Liver (tissue), 9 donors: ENCODE data around the gene HPN. TPM values are rescaled to one million over a fixed set of nuclear protein-coding genes. Genes with fewer than 3 reads are reported as not detected.
"Not testable (repeated sequence)": the region's sequence is repeated elsewhere in the genome, so short reads cannot be mapped to it uniquely, and the experiment has no call there.

ENCODE experiments used
- DNase-seq: peaks from one replicate; pipeline ENCODE4 v3.0.0-alpha.2; 2017; ENCODE audit warnings: low spot score
- H3K27ac ChIP-seq, 2 donors: one replicate each; pipeline ENCODE4 v1.7.0; 2013; ENCODE audit warnings: inconsistent platforms in 2 of 2, low read length in 2 of 2, control low read depth in 1 of 2, low read depth in 1 of 2, mild to moderate bottlenecking in 1 of 2
- H3K27me3 ChIP-seq, 4 donors: one replicate each; pipeline versions ENCODE4 v1.6.1 to v1.7.0; 2013; ENCODE audit warnings: low read length in 3 of 4, inconsistent platforms in 1 of 4, mild to moderate bottlenecking in 1 of 4, moderate library complexity in 1 of 4; ENCODE audit not compliant: control insufficient read depth in 4 of 4, insufficient read depth in 4 of 4
- H3K36me3 ChIP-seq, 4 donors: one replicate each; pipeline versions ENCODE4 v1.6.1 to v1.7.0; 2013; ENCODE audit warnings: low read length in 3 of 4, mild to moderate bottlenecking in 3 of 4, low read depth in 1 of 4, moderate library complexity in 1 of 4; ENCODE audit not compliant: control insufficient read depth in 4 of 4, insufficient read depth in 3 of 4
- H3K4me1 ChIP-seq, 4 donors: one replicate each; pipeline versions ENCODE4 v1.6.1 to v1.7.0; 2013; ENCODE audit warnings: low read length in 3 of 4, mild to moderate bottlenecking in 3 of 4, moderate library complexity in 1 of 4; ENCODE audit not compliant: control insufficient read depth in 4 of 4, insufficient read depth in 4 of 4
- H3K4me3 ChIP-seq, 3 donors: one replicate each; pipeline versions ENCODE4 v1.6.1 to v1.7.0; 2013; ENCODE audit warnings: low read length in 3 of 3, control low read depth in 1 of 3, low read depth in 1 of 3, mild to moderate bottlenecking in 1 of 3
- H3K9ac ChIP-seq, 2 donors: one replicate each; pipeline ENCODE4 v1.7.0; 2013; ENCODE audit warnings: low read length in 2 of 2, mild to moderate bottlenecking in 2 of 2, moderate library complexity in 2 of 2, control low read depth in 1 of 2, low read depth in 1 of 2
- H3K9me3 ChIP-seq, 4 donors: one replicate each; pipeline versions ENCODE4 v1.6.1 to v1.7.0; 2013; ENCODE audit warnings: low read length in 3 of 4; ENCODE audit not compliant: control insufficient read depth in 4 of 4
- EGR1 ChIP-seq, 2 donors: IDR thresholded peaks; 2 replicates each; pipeline ENCODE4 v1.6.1; 2016 to 2018; ENCODE audit warnings: antibody characterized with exemption in 2 of 2, low read depth in 2 of 2
- FOXA1 ChIP-seq: IDR thresholded peaks from 2 replicates; pipeline ENCODE4 v1.6.1; 2016; ENCODE audit warnings: antibody characterized with exemption
- FOXA2 ChIP-seq: IDR thresholded peaks from 2 replicates; pipeline ENCODE4 v1.6.1; 2016; ENCODE audit warnings: antibody characterized with exemption
- HNF4G ChIP-seq: IDR thresholded peaks from 2 replicates; pipeline ENCODE4 v1.6.1; 2016; ENCODE audit warnings: antibody characterized with exemption
- NR2F2 ChIP-seq: IDR thresholded peaks from 2 replicates; pipeline ENCODE4 v1.6.1; 2016; ENCODE audit warnings: antibody characterized with exemption
- RAD21 ChIP-seq, 2 donors: IDR thresholded peaks; 2 replicates each; pipeline ENCODE4 v1.6.1; 2016; ENCODE audit warnings: antibody characterized with exemption in 2 of 2, mild to moderate bottlenecking in 2 of 2
- REST ChIP-seq: IDR thresholded peaks from 2 replicates; pipeline ENCODE4 v1.6.1; 2016; ENCODE audit warnings: antibody characterized with exemption, mild to moderate bottlenecking
- RXRA ChIP-seq, 2 donors: IDR thresholded peaks; 2 replicates each; pipeline ENCODE4 v1.6.1; 2017 to 2018; ENCODE audit warnings: antibody characterized with exemption in 2 of 2, mild to moderate bottlenecking in 1 of 2
- SP1 ChIP-seq: IDR thresholded peaks from 2 replicates; pipeline ENCODE4 v1.6.1; 2018; ENCODE audit warnings: antibody characterized with exemption, mild to moderate bottlenecking
- ZBTB33 ChIP-seq: IDR thresholded peaks from 2 replicates; pipeline ENCODE4 v1.6.1; 2016; ENCODE audit warnings: antibody characterized with exemption
- WGBS: extraction: QIAGEN DNeasy Blood & Tissue Kit; methylation state at CpG from one replicate; pipeline ENCODE4 v1.1.7; 2013; 5-methylcytosine and 5-hydroxymethylcytosine counted together
- polyA plus RNA-seq, 2 donors: library from polyadenylated mRNA; stranded (reverse) in 1 of 2; unstranded in 1 of 2; fragments of 200-250 nt in 1 of 2; fragments of >200 nt in 1 of 2; fragmentation: Nextera tagmentation in 1 of 2; extraction: Ambion mirVana in 1 of 2; gene quantifications; one replicate each; pipeline versions ENCODE4 v1.2.1 to v1.2.3, GENCODE V29; 2013 to 2015
- total RNA-seq, 2 donors: library from RNA; depleted of rRNA; stranded (reverse); fragments of >200 nt; gene quantifications; one replicate each; pipeline ENCODE4 v1.2.3, GENCODE V29; 2014
- TF ChIP-seq, protein P1 (sequence below): fragments of 150-350 bp; IDR thresholded peaks from 2 replicates; pipeline ENCODE4 v1.5.1; 2017; ENCODE audit warnings: improper control_type of control experiment, low read depth, low read length; ENCODE audit not compliant: missing input control
- TF ChIP-seq, protein P2 (sequence below): IDR thresholded peaks from 2 replicates; pipeline ENCODE4 v1.6.1; 2016; ENCODE audit warnings: antibody characterized with exemption
- donor health status: healthy.
- donor health status: healthy.
- donor health status: healthy.
- donor health status: healthy.
- donor health status: healthy.

The HPN gene
- total and polyA plus RNA-seq, 4 donors: 130 to 535 (median 335) TPM

DNA sequence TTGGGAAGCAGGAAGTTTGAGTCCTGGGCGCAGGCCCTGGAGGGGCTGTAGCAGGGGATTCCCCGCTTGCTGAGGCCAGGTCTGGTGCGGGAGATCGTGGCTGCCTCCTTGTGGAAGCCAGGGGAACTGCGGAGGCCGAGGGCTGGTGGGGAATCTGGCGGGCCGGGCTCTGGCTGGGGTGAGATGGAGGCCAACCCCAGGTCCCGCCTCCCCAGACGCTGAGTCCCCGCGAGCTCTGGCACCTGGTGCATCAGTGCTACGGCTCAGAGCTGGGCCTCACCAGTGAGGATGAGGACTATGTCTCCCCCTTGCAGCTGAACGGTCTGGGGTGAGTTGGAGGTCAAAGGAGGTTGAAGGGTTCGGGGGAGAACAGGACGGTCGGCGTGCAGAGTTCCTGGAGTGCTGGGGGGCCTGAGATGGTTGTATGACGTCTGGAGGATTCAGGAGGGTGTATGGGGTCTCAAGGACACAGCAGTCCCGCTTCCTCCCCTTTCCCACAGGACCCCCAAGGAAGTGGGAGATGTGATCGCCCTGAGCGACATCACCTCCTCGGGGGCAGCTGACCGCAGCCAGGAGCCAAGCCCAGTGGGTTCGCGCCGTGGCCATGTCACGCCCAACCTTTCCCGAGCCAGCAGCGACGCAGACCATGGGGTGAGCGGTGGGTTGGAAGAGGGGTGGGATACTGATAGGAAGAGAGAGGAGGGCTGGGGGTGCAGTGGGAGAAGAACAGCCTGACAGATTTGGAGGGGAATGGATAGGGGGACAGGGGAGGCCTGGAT lies 28.3 kb upstream of the HPN start:
- TF ChIP-seq, protein P1, sequence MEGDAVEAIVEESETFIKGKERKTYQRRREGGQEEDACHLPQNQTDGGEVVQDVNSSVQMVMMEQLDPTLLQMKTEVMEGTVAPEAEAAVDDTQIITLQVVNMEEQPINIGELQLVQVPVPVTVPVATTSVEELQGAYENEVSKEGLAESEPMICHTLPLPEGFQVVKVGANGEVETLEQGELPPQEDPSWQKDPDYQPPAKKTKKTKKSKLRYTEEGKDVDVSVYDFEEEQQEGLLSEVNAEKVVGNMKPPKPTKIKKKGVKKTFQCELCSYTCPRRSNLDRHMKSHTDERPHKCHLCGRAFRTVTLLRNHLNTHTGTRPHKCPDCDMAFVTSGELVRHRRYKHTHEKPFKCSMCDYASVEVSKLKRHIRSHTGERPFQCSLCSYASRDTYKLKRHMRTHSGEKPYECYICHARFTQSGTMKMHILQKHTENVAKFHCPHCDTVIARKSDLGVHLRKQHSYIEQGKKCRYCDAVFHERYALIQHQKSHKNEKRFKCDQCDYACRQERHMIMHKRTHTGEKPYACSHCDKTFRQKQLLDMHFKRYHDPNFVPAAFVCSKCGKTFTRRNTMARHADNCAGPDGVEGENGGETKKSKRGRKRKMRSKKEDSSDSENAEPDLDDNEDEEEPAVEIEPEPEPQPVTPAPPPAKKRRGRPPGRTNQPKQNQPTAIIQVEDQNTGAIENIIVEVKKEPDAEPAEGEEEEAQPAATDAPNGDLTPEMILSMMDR: peak; percentile 99
- TF ChIP-seq RXRA (IDR thresholded peaks at IDR 0.05) (peak; percentile 14 to 57), ZBTB33 (no peak), FOXA2 (no peak), SP1 (no peak), REST (no peak), NR2F2 (no peak), RAD21 (IDR thresholded peaks at IDR 0.05) (peak; percentile 96 to 97), FOXA1 (no peak)
- TF ChIP-seq, protein P2, sequence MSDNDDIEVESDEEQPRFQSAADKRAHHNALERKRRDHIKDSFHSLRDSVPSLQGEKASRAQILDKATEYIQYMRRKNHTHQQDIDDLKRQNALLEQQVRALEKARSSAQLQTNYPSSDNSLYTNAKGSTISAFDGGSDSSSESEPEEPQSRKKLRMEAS: no peak
- H3K9me3 ChIP-seq: no peaks in the 10 kb centered on the region
- H3K36me3 ChIP-seq: peaks cover 0 to 10% (median 6%) of the 10 kb centered on the region in 4 donors
- DNase-seq: peak; percentile 78
- H3K27ac ChIP-seq: no peak overlapping the region
- H3K27me3 ChIP-seq: no peaks in the 10 kb centered on the region
- no peak overlapping the region for H3K9ac ChIP-seq
- H3K4me3 ChIP-seq: no peak overlapping the region
- WGBS: 51% methylated on average over 32 of the region's 32 CpGs
- H3K4me1 ChIP-seq: peaks cover 0 to 14% (median 7%) of the 10 kb centered on the region in 4 donors

- Histone ChIP-seq H3K27me3 (no peaks in the 10 kb centered on the region), H3K9ac (no peak overlapping the region), H3K4me3 (no peak overlapping the region), H3K27ac (peak overlapping the region in 1 of 2 donors; percentile 6), H3K36me3 (peaks cover 0 to 10% (median 6%) of the 10 kb centered on the region in 4 donors), H3K9me3 (no peaks in the 10 kb centered on the region), H3K4me1 (peaks cover 0 to 14% (median 7%) of the 10 kb centered on the region in 4 donors)
- WGBS: 79% methylated on average over 23 of the region's 23 CpGs
- no peak for DNase-seq
- TF ChIP-seq REST: no peak
- no peak for TF ChIP-seq EGR1 (IDR thresholded peaks at IDR 0.05; ENCODE audit: low read depth in 2 of 2)
- no peak for TF ChIP-seq RXRA (IDR thresholded peaks at IDR 0.05)
- no peak for TF ChIP-seq SP1
- no peak for TF ChIP-seq NR2F2
- TF ChIP-seq HNF4G: no peak
These were observed 27.4 kb upstream of the HPN start for GRCh38 chr19:35013820-35014754.

- 95% methylated on average over 4 of the region's 4 CpGs for WGBS
- H3K27me3 ChIP-seq, H3K27ac ChIP-seq, H3K4me3 ChIP-seq, H3K9ac ChIP-seq, DNase-seq, H3K9me3 ChIP-seq: not testable (repeated sequence)
- peaks cover 2 to 13% (median 7%) of the 10 kb centered on the region in 4 donors for H3K36me3 ChIP-seq
- peaks cover 0 to 14% (median 7%) of the 10 kb centered on the region in 4 donors for H3K4me1 ChIP-seq
These were observed 26.7 kb upstream of the HPN start for GRCh38 chr19:35014774-35015173.
